ENCODE results near the gene TGFBR3. TPM values are rescaled to one million over a fixed set of nuclear protein-coding genes. Genes with fewer than 3 reads are reported as not detected.

TGFBR3 gene
- total and polyA plus RNA-seq, 10 donors = 5.2 to 254 (median 166) TPM

GRCh38 chr1:91925644-91926435 lies 39.9 kb upstream of the TGFBR3 start:
- Histone ChIP-seq H3K36me3 (no peaks in the 10 kb centered on the region), H3K27ac (no peak overlapping the region), H3K4me1 (peaks cover 0 to 14% (median 3%) of the 10 kb centered on the region in 6 donors), H3K4me3 (no peak overlapping the region), H3K27me3 (replicated peaks in 1 of 7) (no peaks in the 10 kb centered on the region), H3K9me3 (no peaks in the 10 kb centered on the region)
- TF ChIP-seq, protein P1, sequence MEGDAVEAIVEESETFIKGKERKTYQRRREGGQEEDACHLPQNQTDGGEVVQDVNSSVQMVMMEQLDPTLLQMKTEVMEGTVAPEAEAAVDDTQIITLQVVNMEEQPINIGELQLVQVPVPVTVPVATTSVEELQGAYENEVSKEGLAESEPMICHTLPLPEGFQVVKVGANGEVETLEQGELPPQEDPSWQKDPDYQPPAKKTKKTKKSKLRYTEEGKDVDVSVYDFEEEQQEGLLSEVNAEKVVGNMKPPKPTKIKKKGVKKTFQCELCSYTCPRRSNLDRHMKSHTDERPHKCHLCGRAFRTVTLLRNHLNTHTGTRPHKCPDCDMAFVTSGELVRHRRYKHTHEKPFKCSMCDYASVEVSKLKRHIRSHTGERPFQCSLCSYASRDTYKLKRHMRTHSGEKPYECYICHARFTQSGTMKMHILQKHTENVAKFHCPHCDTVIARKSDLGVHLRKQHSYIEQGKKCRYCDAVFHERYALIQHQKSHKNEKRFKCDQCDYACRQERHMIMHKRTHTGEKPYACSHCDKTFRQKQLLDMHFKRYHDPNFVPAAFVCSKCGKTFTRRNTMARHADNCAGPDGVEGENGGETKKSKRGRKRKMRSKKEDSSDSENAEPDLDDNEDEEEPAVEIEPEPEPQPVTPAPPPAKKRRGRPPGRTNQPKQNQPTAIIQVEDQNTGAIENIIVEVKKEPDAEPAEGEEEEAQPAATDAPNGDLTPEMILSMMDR (IDR thresholded peaks at IDR 0.05 in 8 of 11, conservative IDR thresholded peaks at IDR 0.05 in 3 of 11) = no peak
- no peak for DNase-seq
- intact Hi-C loops (cut with DNase I; ENCODE audit: low total_unique reads) = loop anchor here (5.0 kb wide), 2 partner anchors 414 to 644 kb away; no protein-coding TSS in a partner anchor
- 80 to 94% (median 84%) methylated on average over 4 of the region's 4 CpGs for WGBS, 5 donors

GRCh38 chr1:91924146-91924545 lies 38.2 kb upstream of the TGFBR3 start:
- DNase-seq = no peak
- TF ChIP-seq, protein P1 (IDR thresholded peaks at IDR 0.05 in 8 of 11, conservative IDR thresholded peaks at IDR 0.05 in 3 of 11) = no peak
- TF ChIP-seq POLR2A (IDR thresholded peaks at IDR 0.05) (no peak), POLR2AphosphoS5 (IDR thresholded peaks at IDR 0.05) (no peak)
- no peaks in the 10 kb centered on the region for H3K9me3 ChIP-seq

DNA sequence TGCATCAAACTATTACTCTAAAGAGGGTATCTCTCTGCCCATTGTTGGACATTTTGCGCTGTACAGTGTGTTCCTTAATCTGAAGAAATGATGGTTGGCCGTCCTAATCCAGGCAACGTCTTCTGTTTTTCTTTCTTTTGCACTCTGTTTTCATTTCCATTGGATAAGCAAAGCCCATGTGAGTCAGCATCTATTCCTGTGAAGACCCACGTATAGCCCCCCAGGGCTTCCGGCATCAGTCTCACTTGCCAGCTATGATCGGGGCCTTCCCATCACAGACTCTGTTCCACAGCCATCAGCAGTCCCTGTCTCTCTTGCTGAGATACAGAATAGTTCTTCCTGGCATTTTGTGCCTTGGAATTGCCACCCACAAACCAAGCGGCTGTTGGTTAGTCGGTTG lies 34.0 kb upstream of the TGFBR3 start:
- H3K4me3 ChIP-seq = no peak overlapping the region
- intact Hi-C loops (cut with DNase I; ENCODE audit: low total_unique reads) = no loop called here
- H3K27me3 ChIP-seq (replicated peaks in 1 of 7) = no peaks in the 10 kb centered on the region
- H3K36me3 ChIP-seq = no peaks in the 10 kb centered on the region
- 84 to 87% (median 86%) methylated on average over 8 of the region's 8 CpGs for WGBS, 5 donors
- no peak overlapping the region for H3K27ac ChIP-seq
- DNase-seq = no peak
- no peaks in the 10 kb centered on the region for H3K9me3 ChIP-seq
- TF ChIP-seq POLR2A (IDR thresholded peaks at IDR 0.05) (no peak), POLR2AphosphoS5 (IDR thresholded peaks at IDR 0.05) (no peak)
- TF ChIP-seq, protein P1 (IDR thresholded peaks at IDR 0.05 in 8 of 11, conservative IDR thresholded peaks at IDR 0.05 in 3 of 11) = no peak
- H3K4me1 ChIP-seq = no peaks in the 10 kb centered on the region

More at GRCh38 chr1:91924146-91924545, 38.2 kb upstream of the TGFBR3 start:
- 77 to 88% (median 84%) methylated on average over 2 of the region's 2 CpGs for WGBS, 5 donors
- Histone ChIP-seq H3K4me3 (no peak overlapping the region), H3K4me1 (peaks cover 0 to 14% (median 3%) of the 10 kb centered on the region in 6 donors), H3K27me3 (replicated peaks in 1 of 7) (no peaks in the 10 kb centered on the region), H3K27ac (no peak overlapping the region), H3K36me3 (no peaks in the 10 kb centered on the region)
- intact Hi-C loops (cut with DNase I; ENCODE audit: low total_unique reads) = no loop called here

DNA sequence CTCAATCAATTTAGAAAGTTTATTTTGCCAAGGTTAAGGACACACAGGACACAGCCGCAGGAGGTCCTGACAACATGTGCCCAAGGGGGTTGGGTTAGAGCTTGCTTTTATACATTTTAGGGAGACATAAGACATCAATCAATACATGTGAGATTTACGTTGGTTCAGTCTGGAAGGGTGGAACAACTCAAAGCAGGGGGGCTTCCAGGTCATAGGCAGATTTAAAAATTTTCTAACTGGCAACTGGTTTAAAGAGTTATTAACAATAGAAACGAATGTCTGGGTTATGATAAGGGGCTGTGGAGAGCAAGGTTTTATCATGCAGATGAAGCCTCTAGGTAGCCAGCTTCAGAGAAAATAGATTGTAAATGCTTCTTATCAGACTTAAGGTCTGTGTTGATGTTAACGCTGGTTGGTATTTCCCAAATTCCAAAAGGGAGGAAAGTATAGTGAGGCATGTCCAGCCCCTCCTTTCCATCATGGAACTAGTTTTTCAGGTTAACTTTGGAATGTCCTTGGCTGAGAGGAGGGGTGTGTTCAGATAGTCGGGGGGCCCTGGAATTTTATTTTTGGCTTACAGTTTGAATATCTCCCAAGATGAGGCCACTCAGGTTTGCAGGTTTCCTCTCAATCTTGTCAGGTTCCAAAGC lies 31.0 kb upstream of the TGFBR3 start:
- DNase-seq = no peak
- Histone ChIP-seq H3K4me3 (no peak overlapping the region), H3K36me3 (no peaks in the 10 kb centered on the region), H3K27ac (no peak overlapping the region), H3K4me1 (no peaks in the 10 kb centered on the region), H3K9me3 (no peaks in the 10 kb centered on the region), H3K27me3 (replicated peaks in 1 of 7) (no peaks in the 10 kb centered on the region)
- intact Hi-C loops (cut with DNase I; ENCODE audit: low total_unique reads) = no loop called here
- 73 to 87% (median 81%) methylated on average over 5 of the region's 5 CpGs for WGBS, 5 donors
- TF ChIP-seq POLR2A (IDR thresholded peaks at IDR 0.05) = no peak
- no peak for TF ChIP-seq POLR2AphosphoS5 (IDR thresholded peaks at IDR 0.05)
- TF ChIP-seq, protein P1 (IDR thresholded peaks at IDR 0.05 in 8 of 11, conservative IDR thresholded peaks at IDR 0.05 in 3 of 11) = no peak
